DOHH2 (cell line): ENCODE measurements around the gene PHGDH.

Source experiments
- H3F3A ChIP-seq: fragments of 200-600 bp; sonication (generic), shearing (Covaris generic); 2 replicates; pipeline ENCODE4 v1.6.0; 2016; ENCODE audit warnings: antibody characterized with exemption, mild to moderate bottlenecking; ENCODE audit not compliant: control insufficient read depth, insufficient read depth
- H3K27ac ChIP-seq: fragments of 200-600 bp; sonication (generic); 2 replicates; pipeline ENCODE4 v1.5.1; 2014; ENCODE audit warnings: low read depth, mild to moderate bottlenecking, low read length, moderate library complexity
- H3K27me3 ChIP-seq: fragments of 200-600 bp; sonication (generic); 2 replicates; pipeline ENCODE4 v1.6.1; 2014; ENCODE audit warnings: mild to moderate bottlenecking, low read length, mixed read lengths; ENCODE audit not compliant: control insufficient read depth
- H3K36me3 ChIP-seq: fragments of 200-600 bp; sonication (generic); 2 replicates; pipeline ENCODE4 v1.6.1; 2014; ENCODE audit warnings: mild to moderate bottlenecking, low read length, moderate library complexity, mixed read lengths; ENCODE audit not compliant: control insufficient read depth
- H3K4me1 ChIP-seq: fragments of 200-600 bp; sonication (generic); 2 replicates; pipeline ENCODE4 v1.6.1; 2014; ENCODE audit warnings: mild to moderate bottlenecking, low read length, mixed read lengths; ENCODE audit not compliant: control insufficient read depth
- H3K4me2 ChIP-seq: fragments of 200-600 bp; sonication (generic); 2 replicates; pipeline ENCODE4 v1.6.0; 2014; ENCODE audit warnings: mild to moderate bottlenecking, low read length, moderate library complexity
- H3K4me3 ChIP-seq: fragments of 200-600 bp; sonication (generic); 2 replicates; pipeline ENCODE4 v1.5.1; 2014; ENCODE audit warnings: mild to moderate bottlenecking, low read length, mixed read lengths
- H3K79me2 ChIP-seq: fragments of 200-600 bp; sonication (generic); 2 replicates; pipeline ENCODE4 v1.6.1; 2014; ENCODE audit warnings: mild to moderate bottlenecking, low read length, mixed read lengths; ENCODE audit not compliant: control insufficient read depth
- H3K9me2 ChIP-seq: fragments of 200-600 bp; sonication (generic); replicated peaks from 2 replicates; pipeline ENCODE4 v1.6.1; 2014; ENCODE audit warnings: mild to moderate bottlenecking, low read length, mixed read lengths; ENCODE audit not compliant: control insufficient read depth
- H3K9me3 ChIP-seq: fragments of 200-600 bp; sonication (generic); 2 replicates; pipeline ENCODE4 v1.6.1; 2014; ENCODE audit warnings: antibody characterized with exemption, low read length, mixed read lengths; ENCODE audit not compliant: control insufficient read depth, insufficient read depth
- H4K20me1 ChIP-seq: fragments of 200-600 bp; sonication (generic); 2 replicates; pipeline ENCODE4 v1.6.0; 2014; ENCODE audit warnings: low read depth, mild to moderate bottlenecking, antibody characterized with exemption, low read length, moderate library complexity; ENCODE audit not compliant: control insufficient read depth, insufficient read depth
- EZH2phosphoT487 ChIP-seq: fragments of 200-600 bp; sonication (generic); IDR thresholded peaks from 2 replicates; pipeline ENCODE4 v1.6.1; 2017; ENCODE audit warnings: borderline replicate concordance, mild to moderate bottlenecking, antibody characterized with exemption, low read length, moderate library complexity, mixed read lengths
- TF ChIP-seq, protein P1 (sequence below): fragments of 200-600 bp; sonication (generic); IDR thresholded peaks from one replicate; pipeline ENCODE4 v1.5.1; 2014; ENCODE audit warnings: antibody characterized with exemption, mild to moderate bottlenecking, low read depth, low read length; ENCODE audit not compliant: poor library complexity, severe bottlenecking

PHGDH gene

DNA sequence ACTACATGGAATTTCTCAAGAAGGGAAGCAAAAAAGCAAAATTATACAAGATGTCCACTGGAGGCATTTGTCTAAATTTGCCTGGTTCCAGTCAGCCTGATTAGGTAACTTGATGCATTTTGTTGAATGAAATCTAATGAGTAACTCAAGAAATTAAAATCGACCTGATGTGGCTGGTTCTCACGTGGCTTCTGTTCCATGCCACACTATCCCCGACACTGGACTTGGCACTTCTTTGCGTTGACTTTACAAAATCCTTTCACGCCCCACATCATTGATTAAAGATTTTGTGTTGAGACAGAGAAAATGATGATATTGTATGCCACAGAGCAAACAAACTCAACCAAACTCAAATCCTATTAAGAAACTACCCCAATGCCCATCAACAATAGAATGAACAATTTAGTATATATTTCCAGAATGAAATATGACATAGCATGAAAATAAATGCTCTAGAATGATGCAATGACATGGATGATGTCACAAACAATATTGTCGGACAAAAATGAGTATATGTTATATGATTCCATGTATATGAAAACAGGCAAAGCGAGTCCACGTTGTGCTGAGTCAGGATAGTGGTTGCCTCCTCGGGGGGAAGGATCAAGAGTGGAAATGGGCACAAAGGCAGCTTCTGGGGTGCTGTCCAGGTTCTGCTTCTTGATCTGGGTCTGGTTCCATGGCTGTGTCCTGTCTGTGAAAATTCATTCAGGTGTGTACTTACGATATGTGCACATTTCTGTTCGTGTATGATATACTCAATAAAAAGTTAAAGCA is 69.9 kb downstream of the PHGDH start:
- no peaks in the 10 kb centered on the region for H3F3A ChIP-seq
- H3K4me1 ChIP-seq, result no peaks in the 10 kb centered on the region
- no peak overlapping the region for H3K27ac ChIP-seq
- H3K27me3 ChIP-seq, result 0 out of 2 replicates have a peak, but pooled peaks cover 3% of the 10 kb centered on the region
- H3K9me2 ChIP-seq, result no peaks in the 10 kb centered on the region
- H3K9me3 ChIP-seq, result no peaks in the 10 kb centered on the region
- H3K4me3 ChIP-seq, result no peak overlapping the region
- H3K4me2 ChIP-seq, result no peak overlapping the region
- no peaks in the 10 kb centered on the region for H3K36me3 ChIP-seq
- H3K79me2 ChIP-seq, result no peaks in the 10 kb centered on the region
- H4K20me1 ChIP-seq, result no peaks in the 10 kb centered on the region
- no peak for TF ChIP-seq EZH2phosphoT487
- TF ChIP-seq, protein P1, sequence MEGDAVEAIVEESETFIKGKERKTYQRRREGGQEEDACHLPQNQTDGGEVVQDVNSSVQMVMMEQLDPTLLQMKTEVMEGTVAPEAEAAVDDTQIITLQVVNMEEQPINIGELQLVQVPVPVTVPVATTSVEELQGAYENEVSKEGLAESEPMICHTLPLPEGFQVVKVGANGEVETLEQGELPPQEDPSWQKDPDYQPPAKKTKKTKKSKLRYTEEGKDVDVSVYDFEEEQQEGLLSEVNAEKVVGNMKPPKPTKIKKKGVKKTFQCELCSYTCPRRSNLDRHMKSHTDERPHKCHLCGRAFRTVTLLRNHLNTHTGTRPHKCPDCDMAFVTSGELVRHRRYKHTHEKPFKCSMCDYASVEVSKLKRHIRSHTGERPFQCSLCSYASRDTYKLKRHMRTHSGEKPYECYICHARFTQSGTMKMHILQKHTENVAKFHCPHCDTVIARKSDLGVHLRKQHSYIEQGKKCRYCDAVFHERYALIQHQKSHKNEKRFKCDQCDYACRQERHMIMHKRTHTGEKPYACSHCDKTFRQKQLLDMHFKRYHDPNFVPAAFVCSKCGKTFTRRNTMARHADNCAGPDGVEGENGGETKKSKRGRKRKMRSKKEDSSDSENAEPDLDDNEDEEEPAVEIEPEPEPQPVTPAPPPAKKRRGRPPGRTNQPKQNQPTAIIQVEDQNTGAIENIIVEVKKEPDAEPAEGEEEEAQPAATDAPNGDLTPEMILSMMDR, result no peak

DNA sequence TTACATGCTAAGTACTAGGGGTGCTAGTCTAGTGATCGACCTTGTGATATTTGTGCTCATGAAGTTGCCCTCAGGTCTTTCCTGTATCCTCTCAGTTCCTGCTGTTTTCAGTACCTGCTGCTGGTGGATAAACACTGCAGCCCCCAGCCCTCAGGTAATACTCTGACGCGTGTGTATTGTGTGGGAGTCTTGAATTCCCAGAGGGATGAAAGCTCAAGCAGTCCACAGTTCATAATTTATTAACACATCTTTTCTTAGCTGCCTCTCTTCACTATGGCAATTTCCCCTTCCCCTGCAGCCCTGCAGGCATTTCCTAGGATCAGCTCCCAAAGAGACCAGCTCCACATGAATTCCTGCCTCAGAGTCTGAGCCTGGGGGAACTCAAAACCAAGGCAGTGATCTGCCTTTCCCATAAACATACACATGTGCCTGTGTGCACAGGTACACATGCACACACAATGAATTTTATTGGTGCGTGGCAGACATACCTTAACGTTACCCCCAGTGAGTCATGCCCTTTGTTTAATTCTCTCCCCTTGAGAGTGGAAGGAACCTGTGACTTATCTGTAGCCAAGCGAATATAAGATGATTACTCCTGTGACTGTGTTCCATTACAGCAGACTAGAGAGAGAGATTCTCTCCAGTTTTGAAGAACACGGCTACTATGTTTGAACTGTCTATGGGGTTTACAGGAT is 71.0 kb downstream of the PHGDH start:
- no peak for TF ChIP-seq EZH2phosphoT487
- TF ChIP-seq, protein P1, result no peak
- H3K9me3 ChIP-seq, result no peaks in the 10 kb centered on the region
- H4K20me1 ChIP-seq, result no peaks in the 10 kb centered on the region
- no peak overlapping the region for H3K4me2 ChIP-seq
- H3K79me2 ChIP-seq, result no peaks in the 10 kb centered on the region
- H3K4me1 ChIP-seq, result no peaks in the 10 kb centered on the region
- no peaks in the 10 kb centered on the region for H3F3A ChIP-seq
- peaks cover 3% of the 10 kb centered on the region; the same call in 1 of the 2 replicates for H3K27me3 ChIP-seq
- H3K4me3 ChIP-seq, result no peak overlapping the region
- H3K27ac ChIP-seq, result no peak overlapping the region
- no peaks in the 10 kb centered on the region for H3K36me3 ChIP-seq
- no peaks in the 10 kb centered on the region for H3K9me2 ChIP-seq

DNA sequence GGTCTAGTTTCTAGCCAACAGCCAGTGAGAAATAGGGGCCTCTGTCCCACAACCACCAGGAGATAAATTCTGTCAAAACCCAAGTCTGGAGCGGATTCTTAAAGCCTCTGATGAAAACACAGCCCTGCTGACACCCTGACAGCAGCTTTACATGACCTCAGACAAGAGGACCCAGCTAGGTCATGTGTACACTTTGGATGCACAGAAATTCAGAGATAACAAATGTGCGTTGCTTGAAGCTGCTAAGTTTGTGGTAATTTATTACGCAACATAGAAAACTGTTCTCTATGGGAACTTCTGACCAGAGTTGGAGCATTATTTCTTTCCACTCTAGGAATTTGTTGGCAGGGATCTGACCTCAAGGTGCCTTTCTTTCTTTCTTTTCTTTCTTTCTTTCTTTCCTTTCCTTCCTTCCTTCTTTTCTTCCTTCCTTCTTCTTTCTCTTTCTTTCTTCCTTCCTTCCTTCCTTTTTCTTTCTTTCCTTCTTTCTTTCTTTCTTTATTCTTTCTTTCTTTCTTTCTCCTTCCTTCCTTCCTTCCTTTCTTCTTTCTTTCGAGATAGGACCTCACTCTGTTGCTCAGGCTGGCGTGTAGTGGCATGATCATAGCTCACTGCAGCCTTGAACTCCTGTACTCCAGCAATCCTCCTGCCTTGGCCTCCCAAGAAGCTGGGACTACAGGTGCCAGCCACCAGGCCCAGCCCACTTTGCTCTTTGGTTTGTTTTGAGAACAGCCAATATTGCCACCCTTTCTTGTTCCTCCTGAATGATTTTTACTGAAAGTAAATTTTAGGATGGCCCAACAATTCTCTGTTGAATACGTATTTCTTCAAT is 71.8 kb downstream of the PHGDH start:
- H3K4me2 ChIP-seq, result no peak overlapping the region
- no peaks in the 10 kb centered on the region for H3K36me3 ChIP-seq
- H3K9me3 ChIP-seq, result no peaks in the 10 kb centered on the region
- H3K27ac ChIP-seq, result no peak overlapping the region
- no peaks in the 10 kb centered on the region for H3K9me2 ChIP-seq
- no peaks in the 10 kb centered on the region for H3K4me1 ChIP-seq
- peaks cover 3% of the 10 kb centered on the region; the same call in 1 of the 2 replicates for H3K27me3 ChIP-seq
- no peaks in the 10 kb centered on the region for H3F3A ChIP-seq
- H3K79me2 ChIP-seq, result no peaks in the 10 kb centered on the region
- no peak overlapping the region for H3K4me3 ChIP-seq
- no peaks in the 10 kb centered on the region for H4K20me1 ChIP-seq
- TF ChIP-seq, protein P1, result no peak
- no peak for TF ChIP-seq EZH2phosphoT487
